K562 (cell line): ENCODE measurements around the gene GLYAT. TPM values are rescaled to one million over a fixed set of nuclear protein-coding genes. Genes with fewer than 3 reads are reported as not detected.

Experiments used
- ARNT ChIP-seq, 2 experiments: fragments of 450-650 bp; IDR thresholded peaks; 2 replicates each; pipeline ENCODE4 v1.6.1; 2016; ENCODE audit warnings: mild to moderate bottlenecking in 1 of 2
- CC2D1A ChIP-seq: fragments of 450-650 bp; IDR thresholded peaks from 2 replicates; pipeline ENCODE4 v1.6.1; 2017; ENCODE audit warnings: mild to moderate bottlenecking
- EP300 ChIP-seq: IDR thresholded peaks from 2 replicates; pipeline ENCODE4 v1.6.1; 2012; ENCODE audit warnings: low read length, improper control_type of control experiment
- FOXM1 ChIP-seq, 2 experiments: fragments of 450-650 bp in 1 of 2; sonication (generic) in 1 of 2; formaldehyde crosslinking in 1 of 2; IDR thresholded peaks; 2 replicates each; pipeline versions ENCODE4 v1.6.1 to v1.9.0; 2017 to 2022; ENCODE audit warnings: low read depth in 2 of 2, mild to moderate bottlenecking in 2 of 2, missing genetic modification reagents in 1 of 2, moderate library complexity in 1 of 2
- GATA2 ChIP-seq: sonication (generic); formaldehyde crosslinking; IDR thresholded peaks from 2 replicates; pipeline ENCODE4 v1.4.0; 2020; ENCODE audit warnings: mild to moderate bottlenecking, missing genetic modification reagents
- HDAC2 ChIP-seq: fragments of 450-650 bp; IDR thresholded peaks from 2 replicates; pipeline ENCODE4 v1.6.1; 2016; ENCODE audit warnings: mild to moderate bottlenecking
- ILF3 ChIP-seq: fragments of 450-650 bp; IDR thresholded peaks from 2 replicates; pipeline ENCODE4 v1.6.1; 2018; ENCODE audit warnings: antibody characterized with exemption, mild to moderate bottlenecking, moderate library complexity, borderline replicate concordance
- KLF16 ChIP-seq: IDR thresholded peaks from 2 replicates; pipeline ENCODE4 v1.6.1; 2016; ENCODE audit warnings: antibody characterized with exemption
- MYC ChIP-seq, 2 experiments: fragments of 250-450 bp in 1 of 2; sonication (Bioruptor Pico) in 1 of 2; IDR thresholded peaks; 2 replicates each; pipeline versions ENCODE4 v1.5.1 to v1.6.1; 2012 to 2021; ENCODE audit warnings: low read depth in 2 of 2, borderline replicate concordance in 1 of 2, improper control_type of control experiment in 1 of 2, low read length in 1 of 2, mild to moderate bottlenecking in 1 of 2, moderate library complexity in 1 of 2
- NBN ChIP-seq: fragments of 450-650 bp; IDR thresholded peaks from 2 replicates; pipeline ENCODE4 v1.6.1; 2016; ENCODE audit warnings: low read depth, mild to moderate bottlenecking
- POLR2AphosphoS2 ChIP-seq: IDR thresholded peaks from 2 replicates; pipeline ENCODE4 v1.6.1; 2012; ENCODE audit warnings: low read length, improper control_type of control experiment
- PTTG1 ChIP-seq: fragments of 450-650 bp; IDR thresholded peaks from 2 replicates; pipeline ENCODE4 v1.6.1; 2016; ENCODE audit warnings: low read depth, mild to moderate bottlenecking, missing genetic modification characterization, missing compliant biosample characterization
- RCOR1 ChIP-seq, 2 experiments: IDR thresholded peaks; 2 replicates each; pipeline ENCODE4 v1.6.1; 2012; ENCODE audit warnings: low read depth in 2 of 2, low read length in 2 of 2, borderline replicate concordance in 1 of 2, improper control_type of control experiment in 1 of 2
- RFX1 ChIP-seq: fragments of 450-650 bp; IDR thresholded peaks from 2 replicates; pipeline ENCODE4 v1.6.1; 2016; ENCODE audit warnings: mild to moderate bottlenecking, moderate library complexity
- TEAD4 ChIP-seq, 2 experiments: sonication (generic) in 1 of 2; formaldehyde crosslinking in 1 of 2; IDR thresholded peaks; 2 replicates each; pipeline versions ENCODE4 v1.6.1 to v1.8.0; 2012 to 2022; ENCODE audit warnings: borderline replicate concordance in 1 of 2, inconsistent platforms in 1 of 2, low read length in 1 of 2, mild to moderate bottlenecking in 1 of 2, missing genetic modification reagents in 1 of 2
- ZNF699 ChIP-seq: fragments of 250-450 bp; sonication (Bioruptor Pico); IDR thresholded peaks from 2 replicates; pipeline ENCODE4 v1.8.0; 2021; ENCODE audit warnings: mild to moderate bottlenecking, moderate library complexity; ENCODE audit not compliant: insufficient replicate concordance
- polyA plus RNA-seq, 8 experiments: library from polyadenylated mRNA; depleted of rRNA in 4 of 8; stranded (reverse) in 5 of 8; unstranded in 3 of 8; fragments of >200 nt; fragmentation: Nextera tagmentation in 2 of 8; fragmentation: Illumina TruSeq in 1 of 8; extraction: Ambion mirVana in 2 of 8; extraction: Trizol in 1 of 8; gene quantifications; 2 replicates each; pipeline versions ENCODE4 v1.2.1 to v1.2.3, GENCODE V29; 2011 to 2014; ENCODE audit warnings: inconsistent platforms in 1 of 8, missing spikeins in 1 of 8
- total RNA-seq, 7 experiments: library from RNA; depleted of rRNA in 6 of 7; stranded (reverse); fragments of >200 nt in 6 of 7; fragmentation: Illumina TruSeq in 2 of 7; extraction: Trizol in 2 of 7; gene quantifications; 2 replicates each; pipeline versions ENCODE4 v1.2.1 to v1.2.3, GENCODE V29; 2011 to 2021; ENCODE audit warnings: low replicate concordance in 1 of 7
- TF ChIP-seq, protein P1 (sequence below): sonication (generic); formaldehyde crosslinking; IDR thresholded peaks from 2 replicates; pipeline ENCODE4 v1.8.0; 2022; ENCODE audit warnings: mild to moderate bottlenecking, missing genetic modification reagents
- TF ChIP-seq, protein P2 (sequence below), 2 experiments: fragments of 450-650 bp in 1 of 2; sonication (generic) in 1 of 2; formaldehyde crosslinking in 1 of 2; IDR thresholded peaks in 1 of 2; conservative IDR thresholded peaks in 1 of 2; 2 replicates each; pipeline versions ENCODE4 v1.6.1 to v1.8.1; 2016 to 2023; ENCODE audit warnings: mild to moderate bottlenecking in 2 of 2, moderate library complexity in 2 of 2, inconsistent platforms in 1 of 2, missing genetic modification reagents in 1 of 2
- TF ChIP-seq, protein P3 (sequence below): fragments of 450-650 bp; formaldehyde crosslinking; IDR thresholded peaks from 2 replicates; pipeline ENCODE4 v1.4.0; 2020; ENCODE audit warnings: mild to moderate bottlenecking, moderate library complexity
- TF ChIP-seq, protein P4 (sequence below): fragments of 450-650 bp; IDR thresholded peaks from 2 replicates; pipeline ENCODE4 v1.6.1; 2018; ENCODE audit not compliant: partially characterized antibody

The GLYAT gene
- total and polyA plus RNA-seq, 9 of the 15 experiments (the other 6 are each of a cell fraction or from before 2014, with no cell fraction given), result not detected

DNA sequence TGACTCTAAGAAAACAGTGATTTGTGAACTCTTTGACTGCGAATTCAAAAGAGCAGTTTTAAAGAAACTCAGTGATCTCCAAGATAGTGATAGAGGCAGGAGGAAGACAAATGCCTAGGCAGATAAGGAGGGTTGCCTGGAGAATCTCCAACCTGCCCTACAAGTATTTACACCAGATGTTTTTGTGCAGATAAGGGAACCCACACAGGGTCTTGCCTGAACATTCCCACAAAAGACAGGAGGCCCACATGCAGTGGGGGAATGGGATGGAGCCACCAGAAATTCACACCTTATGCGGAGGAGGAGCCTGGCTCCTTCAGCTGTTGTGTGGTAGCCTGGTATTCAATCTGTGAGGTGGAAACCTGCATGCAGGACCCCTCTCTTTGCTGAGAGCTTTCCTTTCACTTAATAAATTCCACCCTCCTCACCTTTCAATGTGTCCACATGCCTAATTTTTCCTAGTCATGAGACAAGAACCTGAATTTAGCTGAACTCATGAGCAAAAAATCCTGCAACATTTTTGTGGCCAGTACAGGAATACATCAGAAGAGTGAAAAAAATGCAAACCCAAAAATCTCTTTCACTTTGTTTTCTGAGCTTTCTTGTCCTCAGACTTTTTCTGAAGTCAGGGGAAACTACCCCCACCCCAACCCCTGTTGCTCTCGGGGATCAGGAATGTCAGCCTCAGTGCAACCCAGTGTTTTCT is 8.1 kb upstream of the GLYAT start (continued):
- TF ChIP-seq MYC (IDR thresholded peaks at IDR 0.05; ENCODE audit: low read depth, low read length), result peak; percentile 34; the same call in 1 of the 2 replicates
- no peak for TF ChIP-seq MYC (CRISPR knock-in tag; IDR thresholded peaks at IDR 0.05; ENCODE audit: borderline replicate concordance, low read depth)
- TF ChIP-seq TEAD4 (IDR thresholded peaks at IDR 0.05; ENCODE audit: low read length), result peak; percentile 93
- TF ChIP-seq TEAD4 (CRISPR knock-in tag; IDR thresholded peaks at IDR 0.05; ENCODE audit: borderline replicate concordance), result no peak
- TF ChIP-seq RCOR1 (IDR thresholded peaks at IDR 0.05; ENCODE audit: borderline replicate concordance in 1 of 2, low read depth in 2 of 2, low read length in 2 of 2), result peak; percentile 78 to 99
- TF ChIP-seq NBN, result peak; percentile 65; the same call in 1 of the 2 replicates
- peak; percentile 86 for TF ChIP-seq GATA2 (CRISPR knock-in tag)
- TF ChIP-seq, protein P1, sequence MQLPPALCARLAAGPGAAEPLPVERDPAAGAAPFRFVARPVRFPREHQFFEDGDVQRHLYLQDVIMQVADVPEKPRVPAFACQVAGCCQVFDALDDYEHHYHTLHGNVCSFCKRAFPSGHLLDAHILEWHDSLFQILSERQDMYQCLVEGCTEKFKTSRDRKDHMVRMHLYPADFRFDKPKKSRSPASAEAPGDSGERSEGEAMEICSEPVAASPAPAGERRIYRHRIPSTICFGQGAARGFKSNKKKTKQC (CRISPR knock-in tag), result no peak
- TF ChIP-seq, protein P2, sequence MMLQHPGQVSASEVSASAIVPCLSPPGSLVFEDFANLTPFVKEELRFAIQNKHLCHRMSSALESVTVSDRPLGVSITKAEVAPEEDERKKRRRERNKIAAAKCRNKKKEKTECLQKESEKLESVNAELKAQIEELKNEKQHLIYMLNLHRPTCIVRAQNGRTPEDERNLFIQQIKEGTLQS (IDR thresholded peaks at IDR 0.05), result 0 out of 2 replicates have a peak, but pooled peaks have one; percentile 15
- TF ChIP-seq, protein P2 (CRISPR knock-in tag; conservative IDR thresholded peaks at IDR 0.05), result no peak
- 0 out of 2 replicates have a peak, but pooled peaks have one; percentile 35 for TF ChIP-seq PTTG1 (tag)
- peak; percentile 86 for TF ChIP-seq KLF16
- TF ChIP-seq, protein P3, sequence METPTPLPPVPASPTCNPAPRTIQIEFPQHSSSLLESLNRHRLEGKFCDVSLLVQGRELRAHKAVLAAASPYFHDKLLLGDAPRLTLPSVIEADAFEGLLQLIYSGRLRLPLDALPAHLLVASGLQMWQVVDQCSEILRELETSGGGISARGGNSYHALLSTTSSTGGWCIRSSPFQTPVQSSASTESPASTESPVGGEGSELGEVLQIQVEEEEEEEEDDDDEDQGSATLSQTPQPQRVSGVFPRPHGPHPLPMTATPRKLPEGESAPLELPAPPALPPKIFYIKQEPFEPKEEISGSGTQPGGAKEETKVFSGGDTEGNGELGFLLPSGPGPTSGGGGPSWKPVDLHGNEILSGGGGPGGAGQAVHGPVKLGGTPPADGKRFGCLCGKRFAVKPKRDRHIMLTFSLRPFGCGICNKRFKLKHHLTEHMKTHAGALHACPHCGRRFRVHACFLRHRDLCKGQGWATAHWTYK, result peak; percentile 81; the same call in 1 of the 2 replicates
- TF ChIP-seq ARNT (IDR thresholded peaks at IDR 0.05), result peak in 1 of 2 experiments; percentile 43; a peak in 1 of 4 replicates
- TF ChIP-seq HDAC2, result peak; percentile 96
- TF ChIP-seq FOXM1 (IDR thresholded peaks at IDR 0.05; ENCODE audit: low read depth), result peak; percentile 89
- TF ChIP-seq FOXM1 (CRISPR knock-in tag; IDR thresholded peaks at IDR 0.05; ENCODE audit: low read depth), result no peak
- no peak for TF ChIP-seq ZNF699 (CRISPR knock-in tag)
- TF ChIP-seq EP300, result peak; percentile 93
- TF ChIP-seq RFX1, result peak; percentile 61
- TF ChIP-seq POLR2AphosphoS2, result no peak
- TF ChIP-seq CC2D1A, result peak; percentile 71; the same call in 1 of the 2 replicates
- TF ChIP-seq, protein P4, sequence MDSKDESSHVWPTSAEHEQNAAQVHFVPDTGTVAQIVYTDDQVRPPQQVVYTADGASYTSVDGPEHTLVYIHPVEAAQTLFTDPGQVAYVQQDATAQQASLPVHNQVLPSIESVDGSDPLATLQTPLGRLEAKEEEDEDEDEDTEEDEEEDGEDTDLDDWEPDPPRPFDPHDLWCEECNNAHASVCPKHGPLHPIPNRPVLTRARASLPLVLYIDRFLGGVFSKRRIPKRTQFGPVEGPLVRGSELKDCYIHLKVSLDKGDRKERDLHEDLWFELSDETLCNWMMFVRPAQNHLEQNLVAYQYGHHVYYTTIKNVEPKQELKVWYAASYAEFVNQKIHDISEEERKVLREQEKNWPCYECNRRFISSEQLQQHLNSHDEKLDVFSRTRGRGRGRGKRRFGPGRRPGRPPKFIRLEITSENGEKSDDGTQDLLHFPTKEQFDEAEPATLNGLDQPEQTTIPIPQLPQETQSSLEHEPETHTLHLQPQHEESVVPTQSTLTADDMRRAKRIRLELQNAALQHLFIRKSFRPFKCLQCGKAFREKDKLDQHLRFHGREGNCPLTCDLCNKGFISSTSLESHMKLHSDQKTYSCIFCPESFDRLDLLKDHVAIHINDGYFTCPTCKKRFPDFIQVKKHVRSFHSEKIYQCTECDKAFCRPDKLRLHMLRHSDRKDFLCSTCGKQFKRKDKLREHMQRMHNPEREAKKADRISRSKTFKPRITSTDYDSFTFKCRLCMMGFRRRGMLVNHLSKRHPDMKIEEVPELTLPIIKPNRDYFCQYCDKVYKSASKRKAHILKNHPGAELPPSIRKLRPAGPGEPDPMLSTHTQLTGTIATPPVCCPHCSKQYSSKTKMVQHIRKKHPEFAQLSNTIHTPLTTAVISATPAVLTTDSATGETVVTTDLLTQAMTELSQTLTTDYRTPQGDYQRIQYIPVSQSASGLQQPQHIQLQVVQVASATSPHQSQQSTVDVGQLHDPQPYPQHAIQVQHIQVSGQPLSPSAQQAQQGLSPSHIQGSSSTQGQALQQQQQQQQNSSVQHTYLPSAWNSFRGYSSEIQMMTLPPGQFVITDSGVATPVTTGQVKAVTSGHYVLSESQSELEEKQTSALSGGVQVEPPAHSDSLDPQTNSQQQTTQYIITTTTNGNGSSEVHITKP, result no peak
- TF ChIP-seq ILF3, result 0 out of 2 replicates have a peak, but pooled peaks have one; percentile 22
